ENCODE results near the gene SLC4A5. TPM values are rescaled to one million over a fixed set of nuclear protein-coding genes. Genes with fewer than 3 reads are reported as not detected.
A peak's percentile ranks its signal among the peaks of the same experiment; 100 is the strongest.

The SLC4A5 gene
- polyA plus RNA-seq, result 1.5 TPM
- long read RNA-seq, donor 1, result 0 reads
- long read RNA-seq, donor 2, result 0 reads
- long read RNA-seq, donor 3, result 0 reads
- long read RNA-seq, donor 4, result 0 reads
- long read RNA-seq, donor 5, result 0 reads
- long read RNA-seq, donor 6, result 0 reads
- long read RNA-seq, donor 7, result 0 reads
- long read RNA-seq, donor 8, result 0 reads
- long read RNA-seq, donor 9, result 0 reads
- long read RNA-seq, donor 10, result 0 reads
- long read RNA-seq, donor 11, result 0 reads

GRCh38 chr2:74343316-74343715 is at the start of gene SLC4A5:
Gene SLC4A5, minus strand, starts transcription at chr2:74343416. Its CDS starts 28,393 bp downstream, at chr2:74315023.
- Histone ChIP-seq H3K27me3 (ENCODE audit: control insufficient read depth, insufficient read depth, low read length) (no peaks in the 10 kb centered on the region), H3K4me3 (ENCODE audit: low read length) (no peak within 1 kb of the TSS), H3K36me3 (ENCODE audit: control insufficient read depth, insufficient read depth, low read length) (no peaks in the 10 kb centered on the region), H3K4me1 (ENCODE audit: control insufficient read depth, insufficient read depth, low read length) (no peaks in the 10 kb centered on the region), H3K27ac (ENCODE audit: low read length) (no peak within 1 kb of the TSS), H3K9me3 (ENCODE audit: control insufficient read depth, low read depth, low read length) (no peaks in the 10 kb centered on the region)
- WGBS (ENCODE audit: insufficient coverage, low lambda C conversion rate), result 67% methylated on average over 1 of the region's 2 CpGs
- no peak for DNase-seq

- Histone ChIP-seq H3K4me3 (ENCODE audit: low read length) (no peak overlapping the region), H3K27ac (ENCODE audit: low read length) (no peak overlapping the region), H3K9me3 (ENCODE audit: control insufficient read depth, low read depth, low read length) (no peaks in the 10 kb centered on the region), H3K4me1 (ENCODE audit: control insufficient read depth, insufficient read depth, low read length) (peaks cover 12% of the 10 kb centered on the region), H3K27me3 (ENCODE audit: control insufficient read depth, insufficient read depth, low read length) (peaks cover 3% of the 10 kb centered on the region), H3K36me3 (ENCODE audit: control insufficient read depth, insufficient read depth, low read length) (no peaks in the 10 kb centered on the region)
- DNase-seq, result no peak
- no CpG with 5 or more reads among the region's 13 CpGs for WGBS (ENCODE audit: insufficient coverage, low lambda C conversion rate)
Measured at GRCh38 chr2:74392449-74392743, 49.2 kb upstream of the SLC4A5 start.

- Histone ChIP-seq H3K36me3 (ENCODE audit: control insufficient read depth, insufficient read depth, low read length) (no peaks in the 10 kb centered on the region), H3K9me3 (ENCODE audit: control insufficient read depth, low read depth, low read length) (no peaks in the 10 kb centered on the region), H3K4me3 (ENCODE audit: low read length) (peak overlapping the region; percentile 79), H3K27me3 (ENCODE audit: control insufficient read depth, insufficient read depth, low read length) (peaks cover 3% of the 10 kb centered on the region), H3K4me1 (ENCODE audit: control insufficient read depth, insufficient read depth, low read length) (peaks cover 12% of the 10 kb centered on the region), H3K27ac (ENCODE audit: low read length) (peak overlapping the region; percentile 30)
- peak; percentile 86 to 88 for DNase-seq
- no CpG with 5 or more reads among the region's 62 CpGs for WGBS (ENCODE audit: insufficient coverage, low lambda C conversion rate)
Measured at GRCh38 chr2:74391580-74392448, 48.6 kb upstream of the SLC4A5 start.

- Histone ChIP-seq H3K27ac (ENCODE audit: low read length) (peak overlapping the region; percentile 5), H3K9me3 (ENCODE audit: control insufficient read depth, low read depth, low read length) (no peaks in the 10 kb centered on the region), H3K4me1 (ENCODE audit: control insufficient read depth, insufficient read depth, low read length) (peaks cover 12% of the 10 kb centered on the region), H3K36me3 (ENCODE audit: control insufficient read depth, insufficient read depth, low read length) (no peaks in the 10 kb centered on the region), H3K27me3 (ENCODE audit: control insufficient read depth, insufficient read depth, low read length) (peaks cover 3% of the 10 kb centered on the region), H3K4me3 (ENCODE audit: low read length) (peak overlapping the region; percentile 79)
- no CpG with 5 or more reads among the region's 11 CpGs for WGBS (ENCODE audit: insufficient coverage, low lambda C conversion rate)
- peak in 1 of 2 donors; percentile 49 for DNase-seq
Measured at GRCh38 chr2:74391209-74391579, 48.0 kb upstream of the SLC4A5 start.

GRCh38 chr2:74390606-74391005 is 47.4 kb upstream of the SLC4A5 start:
- Histone ChIP-seq H3K9me3 (ENCODE audit: control insufficient read depth, low read depth, low read length) (no peaks in the 10 kb centered on the region), H3K4me3 (ENCODE audit: low read length) (peak overlapping the region; percentile 79), H3K27me3 (ENCODE audit: control insufficient read depth, insufficient read depth, low read length) (peaks cover 3% of the 10 kb centered on the region), H3K4me1 (ENCODE audit: control insufficient read depth, insufficient read depth, low read length) (peaks cover 12% of the 10 kb centered on the region), H3K36me3 (ENCODE audit: control insufficient read depth, insufficient read depth, low read length) (peaks cover 1% of the 10 kb centered on the region), H3K27ac (ENCODE audit: low read length) (no peak overlapping the region)
- WGBS (ENCODE audit: insufficient coverage, low lambda C conversion rate), result no CpG with 5 or more reads among the region's 5 CpGs
- no peak for DNase-seq

GRCh38 chr2:74387346-74387745 is 44.1 kb upstream of the SLC4A5 start:
- Histone ChIP-seq H3K36me3 (ENCODE audit: control insufficient read depth, insufficient read depth, low read length) (peaks cover 10% of the 10 kb centered on the region), H3K9me3 (ENCODE audit: control insufficient read depth, low read depth, low read length) (no peaks in the 10 kb centered on the region), H3K27me3 (ENCODE audit: control insufficient read depth, insufficient read depth, low read length) (no peaks in the 10 kb centered on the region), H3K4me3 (ENCODE audit: low read length) (no peak overlapping the region), H3K4me1 (ENCODE audit: control insufficient read depth, insufficient read depth, low read length) (peaks cover 9% of the 10 kb centered on the region), H3K27ac (ENCODE audit: low read length) (no peak overlapping the region)
- no peak for DNase-seq
- WGBS (ENCODE audit: insufficient coverage, low lambda C conversion rate), result no CpG with 5 or more reads among the region's 1 CpG

- H3K36me3 ChIP-seq (ENCODE audit: control insufficient read depth, insufficient read depth, low read length), result peaks cover 10% of the 10 kb centered on the region
- H3K27me3 ChIP-seq (ENCODE audit: control insufficient read depth, insufficient read depth, low read length), result no peaks in the 10 kb centered on the region
- no peak overlapping the region for H3K4me3 ChIP-seq (ENCODE audit: low read length)
- no peak overlapping the region for H3K27ac ChIP-seq (ENCODE audit: low read length)
- H3K4me1 ChIP-seq (ENCODE audit: control insufficient read depth, insufficient read depth, low read length), result peaks cover 3% of the 10 kb centered on the region
- no peaks in the 10 kb centered on the region for H3K9me3 ChIP-seq (ENCODE audit: control insufficient read depth, low read depth, low read length)
- no peak for DNase-seq
- WGBS (ENCODE audit: insufficient coverage, low lambda C conversion rate), result no CpG with 5 or more reads among the region's 8 CpGs
Measured at GRCh38 chr2:74385396-74385795, 42.2 kb upstream of the SLC4A5 start.

- no peaks in the 10 kb centered on the region for H3K9me3 ChIP-seq (ENCODE audit: control insufficient read depth, low read depth, low read length)
- no CpG with 5 or more reads among the region's 3 CpGs for WGBS (ENCODE audit: insufficient coverage, low lambda C conversion rate)
- no peaks in the 10 kb centered on the region for H3K27me3 ChIP-seq (ENCODE audit: control insufficient read depth, insufficient read depth, low read length)
- H3K4me3 ChIP-seq (ENCODE audit: low read length), result no peak overlapping the region
- peaks cover 10% of the 10 kb centered on the region for H3K36me3 ChIP-seq (ENCODE audit: control insufficient read depth, insufficient read depth, low read length)
- peaks cover 5% of the 10 kb centered on the region for H3K4me1 ChIP-seq (ENCODE audit: control insufficient read depth, insufficient read depth, low read length)
- no peak for DNase-seq
- H3K27ac ChIP-seq (ENCODE audit: low read length), result no peak overlapping the region
Measured at GRCh38 chr2:74384051-74384450, 40.8 kb upstream of the SLC4A5 start.

- H3K4me1 ChIP-seq (ENCODE audit: control insufficient read depth, insufficient read depth, low read length), result peaks cover 5% of the 10 kb centered on the region
- no peak overlapping the region for H3K4me3 ChIP-seq (ENCODE audit: low read length)
- DNase-seq, result no peak
- peaks cover 10% of the 10 kb centered on the region for H3K36me3 ChIP-seq (ENCODE audit: control insufficient read depth, insufficient read depth, low read length)
- no peaks in the 10 kb centered on the region for H3K27me3 ChIP-seq (ENCODE audit: control insufficient read depth, insufficient read depth, low read length)
- WGBS (ENCODE audit: insufficient coverage, low lambda C conversion rate), result no CpG with 5 or more reads among the region's 1 CpG
- no peaks in the 10 kb centered on the region for H3K9me3 ChIP-seq (ENCODE audit: control insufficient read depth, low read depth, low read length)
- no peak overlapping the region for H3K27ac ChIP-seq (ENCODE audit: low read length)
Measured at GRCh38 chr2:74383254-74383653, 40.0 kb upstream of the SLC4A5 start.

- WGBS (ENCODE audit: insufficient coverage, low lambda C conversion rate), result no CpG with 5 or more reads among the region's 3 CpGs
- Histone ChIP-seq H3K27me3 (ENCODE audit: control insufficient read depth, insufficient read depth, low read length) (no peaks in the 10 kb centered on the region), H3K36me3 (ENCODE audit: control insufficient read depth, insufficient read depth, low read length) (peaks cover 23% of the 10 kb centered on the region), H3K4me3 (ENCODE audit: low read length) (no peak overlapping the region), H3K9me3 (ENCODE audit: control insufficient read depth, low read depth, low read length) (no peaks in the 10 kb centered on the region), H3K4me1 (ENCODE audit: control insufficient read depth, insufficient read depth, low read length) (peaks cover 5% of the 10 kb centered on the region), H3K27ac (ENCODE audit: low read length) (no peak overlapping the region)
- no peak for DNase-seq
Measured at GRCh38 chr2:74381751-74382150, 38.5 kb upstream of the SLC4A5 start.
